ENCODE data around the gene ALX4.

ALX4 gene

GRCh38 chr11:44274404-44274803, 35.5 kb downstream of the ALX4 start:
- no peaks in the 10 kb centered on the region for H3K27me3 ChIP-seq

GRCh38 chr11:44271286-44271685, 38.7 kb downstream of the ALX4 start:
- H3K4me1 ChIP-seq (ENCODE audit: control insufficient read depth in 1 of 2, insufficient read depth in 1 of 2, low read depth in 1 of 2, low read length in 1 of 2), result no peaks in the 10 kb centered on the region
- H3K9me3 ChIP-seq, result no peaks in the 10 kb centered on the region
- no peak overlapping the region for H3K27ac ChIP-seq
- H3K27me3 ChIP-seq, result no peaks in the 10 kb centered on the region
- no peak for TF ChIP-seq CTCF (IDR thresholded peaks at IDR 0.05)
- H3K36me3 ChIP-seq, result no peaks in the 10 kb centered on the region
- no peak overlapping the region for H3K4me3 ChIP-seq (ENCODE audit: low read depth in 1 of 2, low read length in 1 of 2)

More at GRCh38 chr11:44274404-44274803, 35.5 kb downstream of the ALX4 start:
- H3K27ac ChIP-seq, result no peak overlapping the region
- no peak overlapping the region for H3K4me3 ChIP-seq (ENCODE audit: low read depth in 1 of 2, low read length in 1 of 2)
- H3K9me3 ChIP-seq, result no peaks in the 10 kb centered on the region
- H3K36me3 ChIP-seq, result no peaks in the 10 kb centered on the region
- no peak for TF ChIP-seq CTCF (IDR thresholded peaks at IDR 0.05)
- H3K4me1 ChIP-seq (ENCODE audit: control insufficient read depth in 1 of 2, insufficient read depth in 1 of 2, low read depth in 1 of 2, low read length in 1 of 2), result no peaks in the 10 kb centered on the region

GRCh38 chr11:44270403-44271273, 39.3 kb downstream of the ALX4 start:
- no peaks in the 10 kb centered on the region for H3K36me3 ChIP-seq
- no peaks in the 10 kb centered on the region for H3K27me3 ChIP-seq
- H3K9me3 ChIP-seq, result no peaks in the 10 kb centered on the region
- no peak overlapping the region for H3K27ac ChIP-seq
- no peak overlapping the region for H3K4me3 ChIP-seq (ENCODE audit: low read depth in 1 of 2, low read length in 1 of 2)
- TF ChIP-seq CTCF (IDR thresholded peaks at IDR 0.05), result no peak
- H3K4me1 ChIP-seq (ENCODE audit: control insufficient read depth in 1 of 2, insufficient read depth in 1 of 2, low read depth in 1 of 2, low read length in 1 of 2), result no peaks in the 10 kb centered on the region

GRCh38 chr11:44269369-44270351, 40.3 kb downstream of the ALX4 start:
- H3K4me3 ChIP-seq (ENCODE audit: low read depth in 1 of 2, low read length in 1 of 2), result no peak overlapping the region
- H3K36me3 ChIP-seq, result no peaks in the 10 kb centered on the region
- no peaks in the 10 kb centered on the region for H3K9me3 ChIP-seq
- no peaks in the 10 kb centered on the region for H3K27me3 ChIP-seq
- no peaks in the 10 kb centered on the region for H3K4me1 ChIP-seq (ENCODE audit: control insufficient read depth in 1 of 2, insufficient read depth in 1 of 2, low read depth in 1 of 2, low read length in 1 of 2)
- no peak for TF ChIP-seq CTCF (IDR thresholded peaks at IDR 0.05)
- H3K27ac ChIP-seq, result no peak overlapping the region

GRCh38 chr11:44268614-44269080, 41.3 kb downstream of the ALX4 start:
- TF ChIP-seq CTCF (IDR thresholded peaks at IDR 0.05), result no peak
- no peaks in the 10 kb centered on the region for H3K36me3 ChIP-seq
- H3K4me1 ChIP-seq (ENCODE audit: control insufficient read depth in 1 of 2, insufficient read depth in 1 of 2, low read depth in 1 of 2, low read length in 1 of 2), result no peaks in the 10 kb centered on the region

More at GRCh38 chr11:44268614-44269080, 41.3 kb downstream of the ALX4 start:
- H3K27me3 ChIP-seq, result no peaks in the 10 kb centered on the region
- no peak overlapping the region for H3K27ac ChIP-seq
- H3K9me3 ChIP-seq, result no peaks in the 10 kb centered on the region
- H3K4me3 ChIP-seq (ENCODE audit: low read depth in 1 of 2, low read length in 1 of 2), result no peak overlapping the region
